Subcutaneous abdominal adipose tissue (tissue), 5 donors: ENCODE results near the gene XAF1.
"Not testable (repeated sequence)": the region's sequence is repeated elsewhere in the genome, so short reads cannot be mapped to it uniquely, and the experiment has no call there.

Experiments used
- H3K27ac ChIP-seq: one replicate; pipeline ENCODE4 v1.7.0; 2013; ENCODE audit warnings: low read depth, mild to moderate bottlenecking, inconsistent platforms, low read length, moderate library complexity
- H3K27me3 ChIP-seq, 5 donors: one replicate each; pipeline ENCODE4 v1.7.0; 2013; ENCODE audit warnings: low read length in 5 of 5, inconsistent platforms in 1 of 5; ENCODE audit not compliant: control insufficient read depth in 5 of 5, insufficient read depth in 4 of 5
- H3K36me3 ChIP-seq, 5 donors: one replicate each; pipeline ENCODE4 v1.7.0; 2013; ENCODE audit warnings: low read length in 5 of 5; ENCODE audit not compliant: control insufficient read depth in 5 of 5, insufficient read depth in 5 of 5
- H3K4me1 ChIP-seq, 5 donors: one replicate each; pipeline ENCODE4 v1.7.0; 2013; ENCODE audit warnings: low read length in 5 of 5, mild to moderate bottlenecking in 3 of 5, moderate library complexity in 1 of 5; ENCODE audit not compliant: control insufficient read depth in 5 of 5, insufficient read depth in 5 of 5
- H3K4me3 ChIP-seq, 5 donors: one replicate each; pipeline ENCODE4 v1.7.0; 2013; ENCODE audit warnings: low read length in 5 of 5, low read depth in 1 of 5
- H3K9ac ChIP-seq, 5 donors: one replicate each; pipeline ENCODE4 v1.7.0; 2013; ENCODE audit warnings: low read length in 5 of 5, mild to moderate bottlenecking in 4 of 5, moderate library complexity in 3 of 5
- H3K9me3 ChIP-seq, 5 donors: one replicate each; pipeline ENCODE4 v1.7.0; 2013; ENCODE audit warnings: low read length in 5 of 5; ENCODE audit not compliant: control insufficient read depth in 5 of 5
- donor health status: healthy.
- donor health status: healthy.
- donor health status: healthy.
- donor health status: healthy.
- donor health status: healthy.

The XAF1 gene

GRCh38 chr17:6713130-6713917, 42.5 kb upstream of the XAF1 start, which contains the start of gene SLC13A5:
Gene SLC13A5, minus strand, starts transcription at chr17:6713369. Its CDS starts 36 bp downstream, at chr17:6713333.
- Histone ChIP-seq H3K27me3 (peaks cover 19 to 24% (median 23%) of the 10 kb centered on the region in 5 donors), H3K27ac (no peak within 1 kb of the TSS), H3K4me3 (peak within 1 kb of the TSS in 3 of 5 donors; percentile 53 to 56 (median 56)), H3K9me3 (peaks cover 0 to 12% (median 4%) of the 10 kb centered on the region in 5 donors), H3K36me3 (no peaks in the 10 kb centered on the region), H3K9ac (peak within 1 kb of the TSS in 1 of 5 donors; percentile 30), H3K4me1 (peaks cover 0 to 16% (median 14%) of the 10 kb centered on the region in 5 donors)

DNA sequence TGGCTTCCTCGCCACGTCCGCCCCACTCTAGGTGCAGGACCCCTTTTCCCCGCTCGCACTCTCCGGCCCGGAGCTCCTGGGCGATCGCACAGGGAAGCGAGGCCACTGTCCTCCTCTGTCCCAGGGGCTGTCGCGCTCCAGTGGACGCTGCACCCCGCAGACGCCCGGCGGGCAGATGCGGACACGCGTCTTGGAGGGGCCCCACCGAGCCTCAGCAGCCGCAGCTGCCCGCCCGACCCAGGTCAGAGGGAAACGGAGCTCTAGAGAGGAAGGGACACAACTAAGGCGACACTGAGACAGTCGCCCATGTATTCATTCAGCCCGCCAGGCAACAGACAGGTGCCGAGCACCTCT, 42.0 kb upstream of the XAF1 start:
- H3K36me3 ChIP-seq = no peaks in the 10 kb centered on the region
- peaks cover 0 to 16% (median 14%) of the 10 kb centered on the region in 5 donors for H3K4me1 ChIP-seq
- no peak overlapping the region for H3K9ac ChIP-seq
- peaks cover 19 to 24% (median 21%) of the 10 kb centered on the region in 5 donors for H3K27me3 ChIP-seq
- H3K4me3 ChIP-seq = peak overlapping the region in 3 of 5 donors; percentile 53 to 56 (median 56)
- peaks cover 0 to 12% (median 4%) of the 10 kb centered on the region in 5 donors for H3K9me3 ChIP-seq
- no peak overlapping the region for H3K27ac ChIP-seq

DNA sequence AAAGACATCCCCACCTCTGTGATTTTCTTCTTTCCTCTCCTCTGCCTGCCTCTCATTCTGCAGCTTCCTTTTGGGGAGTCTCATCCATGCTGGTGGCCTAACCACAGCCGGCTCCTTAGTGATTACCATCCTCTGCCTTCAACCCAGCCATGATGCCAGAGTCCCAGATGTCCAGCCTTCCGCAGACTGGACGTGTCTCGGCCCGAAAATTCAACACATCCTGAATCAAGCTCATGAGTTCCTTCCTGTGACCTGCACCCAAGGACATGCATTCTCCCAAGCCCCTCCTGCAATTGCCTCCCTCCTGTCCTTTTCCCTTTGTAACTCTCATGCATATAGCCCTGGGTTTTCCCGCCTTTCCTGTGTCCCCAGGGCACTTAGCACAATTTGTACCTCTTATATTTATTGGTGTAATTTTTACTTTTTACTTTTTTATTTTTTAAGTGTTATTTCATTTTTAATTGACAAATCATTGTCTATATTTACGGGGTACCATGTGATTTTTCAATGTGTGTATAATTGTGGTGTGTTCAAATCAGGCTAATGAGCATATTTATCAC, 41.5 kb upstream of the XAF1 start:
- Histone ChIP-seq H3K27me3 (peaks cover 19 to 26% (median 21%) of the 10 kb centered on the region in 5 donors), H3K9ac (no peak overlapping the region), H3K9me3 (peaks cover 0 to 12% (median 4%) of the 10 kb centered on the region in 5 donors), H3K27ac (no peak overlapping the region), H3K4me3 (peak overlapping the region in 3 of 5 donors; percentile 6 to 56 (median 56)), H3K36me3 (no peaks in the 10 kb centered on the region), H3K4me1 (peaks cover 0 to 16% (median 14%) of the 10 kb centered on the region in 5 donors)

DNA sequence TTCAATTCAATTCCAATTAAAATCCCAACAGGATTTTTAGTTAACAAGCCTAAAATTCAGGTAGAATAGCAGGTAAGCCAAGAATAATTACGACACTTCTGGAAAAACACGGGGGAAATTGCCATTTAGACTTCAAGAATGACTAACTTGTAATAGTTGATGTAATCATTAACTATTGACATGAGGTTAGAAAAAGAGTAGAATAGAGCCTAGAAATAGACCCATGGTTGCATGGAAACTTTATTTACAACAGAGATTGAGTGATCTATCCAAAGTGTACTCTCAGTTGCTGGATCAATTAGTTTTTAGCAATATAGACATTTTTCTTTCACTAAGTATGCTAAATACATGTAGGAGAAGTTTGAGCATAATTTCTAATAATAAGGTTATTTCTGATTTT, 39.1 kb upstream of the XAF1 start:
- H3K27ac ChIP-seq = no peak overlapping the region
- peaks cover 0 to 15% (median 11%) of the 10 kb centered on the region in 5 donors for H3K4me1 ChIP-seq
- H3K9ac ChIP-seq = no peak overlapping the region
- peaks cover 0 to 12% (median 4%) of the 10 kb centered on the region in 5 donors for H3K9me3 ChIP-seq
- H3K27me3 ChIP-seq = peaks cover 18 to 27% (median 21%) of the 10 kb centered on the region in 5 donors
- H3K4me3 ChIP-seq = no peak overlapping the region
- no peaks in the 10 kb centered on the region for H3K36me3 ChIP-seq

DNA sequence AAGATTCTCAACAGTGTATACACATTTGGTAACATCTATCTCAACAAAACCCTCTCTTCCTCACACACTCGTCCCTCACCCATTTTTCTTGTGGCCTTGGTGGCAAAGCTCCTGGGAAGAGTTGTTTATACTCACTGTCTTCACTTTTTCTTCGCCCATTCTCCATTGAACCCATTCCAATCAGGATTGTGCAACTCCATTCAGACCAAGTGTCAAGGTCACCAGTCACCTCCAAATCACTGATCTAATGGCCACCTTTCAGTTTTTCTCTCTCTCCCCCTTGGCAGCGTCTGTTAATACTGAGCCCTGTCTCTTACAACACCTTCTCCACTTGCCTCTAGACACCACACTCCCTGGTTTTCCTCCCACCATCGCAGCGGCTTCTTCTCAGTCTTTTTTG, 34.1 kb upstream of the XAF1 start:
- Histone ChIP-seq H3K9ac (no peak overlapping the region), H3K27ac (no peak overlapping the region), H3K9me3 (peaks cover 0 to under 1% (median 0%) of the 10 kb centered on the region in 5 donors), H3K36me3 (no peaks in the 10 kb centered on the region), H3K27me3 (peaks cover 0 to 6% (median 3%) of the 10 kb centered on the region in 5 donors), H3K4me1 (no peaks in the 10 kb centered on the region), H3K4me3 (no peak overlapping the region)

DNA sequence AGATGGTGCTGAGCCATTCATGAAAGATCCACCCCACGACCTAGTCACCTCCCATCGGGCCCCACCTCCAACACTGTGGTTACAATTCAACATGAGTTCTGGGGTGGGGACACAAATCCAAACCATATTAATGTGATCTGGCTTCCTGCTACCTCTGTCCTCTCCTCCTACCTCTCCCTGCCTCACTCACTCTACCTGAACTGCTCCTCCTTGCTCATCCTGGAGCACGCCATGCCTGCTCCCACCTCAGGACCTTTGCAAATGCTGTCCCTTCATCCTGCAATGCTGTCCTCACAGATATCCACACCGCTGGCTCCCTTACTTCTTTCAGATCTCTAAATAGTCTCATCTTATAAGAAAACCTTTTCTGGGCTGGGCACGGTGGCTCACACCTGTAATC, 31.8 kb upstream of the XAF1 start:
- Histone ChIP-seq H3K36me3 (no peaks in the 10 kb centered on the region), H3K27me3 (peaks cover 0 to 6% (median 3%) of the 10 kb centered on the region in 5 donors), H3K9me3 (no peaks in the 10 kb centered on the region), H3K4me1 (no peaks in the 10 kb centered on the region), H3K4me3 (no peak overlapping the region), H3K27ac (no peak overlapping the region), H3K9ac (no peak overlapping the region)

DNA sequence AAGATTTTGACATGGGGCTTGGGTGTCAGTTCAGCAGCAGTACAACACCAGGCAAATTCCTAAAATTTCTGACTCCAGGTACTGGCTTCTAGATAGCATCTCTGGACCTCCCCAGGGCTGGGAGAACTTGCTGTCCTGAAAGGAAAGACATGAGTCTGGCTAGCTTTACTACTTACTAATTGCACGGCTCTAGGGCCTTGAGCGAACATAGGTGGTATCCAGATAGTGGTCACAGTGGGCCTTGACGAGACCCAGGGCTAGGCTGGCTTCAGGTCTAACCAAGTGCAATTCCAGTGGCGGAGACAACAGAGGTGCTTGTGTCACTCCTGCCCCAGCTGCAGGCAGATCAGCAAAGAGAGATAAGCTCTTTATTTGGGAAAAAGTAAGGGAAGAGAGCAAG, 26.3 kb upstream of the XAF1 start:
- Histone ChIP-seq H3K27ac (no peak overlapping the region), H3K9ac (no peak overlapping the region), H3K4me3 (no peak overlapping the region), H3K9me3 (no peaks in the 10 kb centered on the region), H3K36me3 (no peaks in the 10 kb centered on the region), H3K4me1 (no peaks in the 10 kb centered on the region), H3K27me3 (no peaks in the 10 kb centered on the region)

GRCh38 chr17:6746665-6747064, 9.2 kb upstream of the XAF1 start:
- not testable (repeated sequence) for H3K4me3 ChIP-seq, H3K27ac ChIP-seq, H3K27me3 ChIP-seq, H3K9me3 ChIP-seq, H3K36me3 ChIP-seq, H3K9ac ChIP-seq
- peaks cover 0 to 13% (median 2%) of the 10 kb centered on the region in 5 donors for H3K4me1 ChIP-seq

DNA sequence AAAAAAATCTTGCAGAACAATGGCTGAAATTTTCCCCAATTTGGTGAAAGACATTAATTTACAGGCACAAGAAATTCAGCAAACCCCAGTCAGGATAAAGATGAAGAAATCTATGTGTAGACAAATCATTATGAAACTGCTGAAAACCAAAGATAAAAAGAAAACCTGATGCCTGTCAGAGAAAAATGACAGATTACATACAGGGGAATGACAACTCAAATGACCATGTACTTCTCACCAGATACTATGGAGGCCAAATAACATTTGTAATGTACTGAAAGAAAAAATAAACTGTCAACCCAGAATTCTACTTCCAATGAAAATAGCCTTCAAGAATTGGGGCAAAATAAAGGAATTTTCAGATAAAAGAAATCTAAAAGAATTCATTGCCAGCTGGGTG, 7.2 kb upstream of the XAF1 start:
- H3K4me1 ChIP-seq = peaks cover 0 to 33% (median 19%) of the 10 kb centered on the region in 5 donors
- H3K9ac ChIP-seq = no peak overlapping the region
- H3K9me3 ChIP-seq = no peaks in the 10 kb centered on the region
- H3K36me3 ChIP-seq = no peaks in the 10 kb centered on the region
- no peaks in the 10 kb centered on the region for H3K27me3 ChIP-seq
- no peak overlapping the region for H3K4me3 ChIP-seq
- no peak overlapping the region for H3K27ac ChIP-seq

GRCh38 chr17:6749519-6749918, 6.3 kb upstream of the XAF1 start:
- Histone ChIP-seq H3K27ac (no peak overlapping the region), H3K4me3 (no peak overlapping the region), H3K9me3 (no peaks in the 10 kb centered on the region), H3K36me3 (no peaks in the 10 kb centered on the region), H3K9ac (no peak overlapping the region), H3K27me3 (no peaks in the 10 kb centered on the region), H3K4me1 (peaks cover 0 to 37% (median 20%) of the 10 kb centered on the region in 5 donors)
